ENCODE results near the gene PCK1.

DNA sequence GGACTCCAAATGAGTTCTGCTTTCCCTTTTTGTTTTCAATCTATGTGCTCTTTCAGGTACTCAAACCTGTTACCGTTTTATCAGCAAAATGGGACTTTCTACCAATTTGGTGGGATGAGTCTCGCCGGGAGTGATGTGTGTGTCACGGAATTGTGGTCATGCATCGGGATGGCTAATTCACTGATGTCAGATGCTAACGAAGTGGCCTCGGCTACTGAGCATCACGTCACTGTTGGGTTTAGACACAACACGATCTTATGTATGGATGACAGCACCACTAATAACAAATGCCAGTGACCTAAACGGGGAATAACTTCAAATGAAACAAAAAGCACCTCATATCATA is 1.6 kb upstream of the PCK1 start:
- TF ChIP-seq, protein P1, sequence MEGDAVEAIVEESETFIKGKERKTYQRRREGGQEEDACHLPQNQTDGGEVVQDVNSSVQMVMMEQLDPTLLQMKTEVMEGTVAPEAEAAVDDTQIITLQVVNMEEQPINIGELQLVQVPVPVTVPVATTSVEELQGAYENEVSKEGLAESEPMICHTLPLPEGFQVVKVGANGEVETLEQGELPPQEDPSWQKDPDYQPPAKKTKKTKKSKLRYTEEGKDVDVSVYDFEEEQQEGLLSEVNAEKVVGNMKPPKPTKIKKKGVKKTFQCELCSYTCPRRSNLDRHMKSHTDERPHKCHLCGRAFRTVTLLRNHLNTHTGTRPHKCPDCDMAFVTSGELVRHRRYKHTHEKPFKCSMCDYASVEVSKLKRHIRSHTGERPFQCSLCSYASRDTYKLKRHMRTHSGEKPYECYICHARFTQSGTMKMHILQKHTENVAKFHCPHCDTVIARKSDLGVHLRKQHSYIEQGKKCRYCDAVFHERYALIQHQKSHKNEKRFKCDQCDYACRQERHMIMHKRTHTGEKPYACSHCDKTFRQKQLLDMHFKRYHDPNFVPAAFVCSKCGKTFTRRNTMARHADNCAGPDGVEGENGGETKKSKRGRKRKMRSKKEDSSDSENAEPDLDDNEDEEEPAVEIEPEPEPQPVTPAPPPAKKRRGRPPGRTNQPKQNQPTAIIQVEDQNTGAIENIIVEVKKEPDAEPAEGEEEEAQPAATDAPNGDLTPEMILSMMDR (IDR thresholded peaks at IDR 0.05): no peak
- no peak for TF ChIP-seq ZFX (IDR thresholded peaks at IDR 0.05; ENCODE audit: borderline replicate concordance)
